K562 (cell line): ENCODE data around the gene INPPL1.

ENCODE experiments used
- CHD2 ChIP-seq: IDR thresholded peaks from 2 replicates; pipeline ENCODE4 v1.6.1; 2011; ENCODE audit warnings: low read depth, low read length
- CHD4 ChIP-seq: fragments of 200-600 bp; sonication (generic); IDR thresholded peaks from 3 replicates; pipeline ENCODE4 v1.6.1; 2012; ENCODE audit warnings: low read depth, mild to moderate bottlenecking, mixed read lengths, low read length, inconsistent platforms; ENCODE audit not compliant: insufficient read depth, insufficient replicate concordance, poor library complexity, severe bottlenecking
- HDAC6 ChIP-seq: IDR thresholded peaks from 2 replicates; pipeline ENCODE4 v1.6.1; 2012; ENCODE audit warnings: low read depth, mild to moderate bottlenecking, control low read depth, inconsistent platforms, low read length, moderate library complexity
- POLR3G ChIP-seq: IDR thresholded peaks from 2 replicates; pipeline ENCODE4 v1.6.1; 2011; ENCODE audit not compliant: insufficient read length, insufficient replicate concordance; ENCODE audit errors: extremely low read depth
- XRCC4 ChIP-seq: IDR thresholded peaks from one replicate; pipeline ENCODE4 v1.6.1; 2011; ENCODE audit not compliant: insufficient read depth, insufficient read length; ENCODE audit errors: extremely low read depth
- ZBTB7A ChIP-seq: IDR thresholded peaks from 2 replicates; pipeline ENCODE4 v1.6.1; 2011; ENCODE audit warnings: low read depth, mild to moderate bottlenecking, low read length, moderate library complexity, borderline replicate concordance; ENCODE audit not compliant: control insufficient read depth
- ZNF12 ChIP-seq: sonication (generic); formaldehyde crosslinking; IDR thresholded peaks from 2 replicates; pipeline ENCODE4 v1.4.0; 2020; ENCODE audit warnings: mild to moderate bottlenecking, missing genetic modification reagents
- ZNF239 ChIP-seq: fragments of 250-450 bp; sonication (Bioruptor Pico); IDR thresholded peaks from 2 replicates; pipeline ENCODE4 v1.4.0; 2020; ENCODE audit warnings: mild to moderate bottlenecking
- ZNF589 ChIP-seq: fragments of 200-800 bp; sonication (Bioruptor generic); IDR thresholded peaks from 2 replicates; pipeline ENCODE4 v1.6.1; 2016; ENCODE audit warnings: low read depth, missing genetic modification characterization, missing compliant biosample characterization

DNA sequence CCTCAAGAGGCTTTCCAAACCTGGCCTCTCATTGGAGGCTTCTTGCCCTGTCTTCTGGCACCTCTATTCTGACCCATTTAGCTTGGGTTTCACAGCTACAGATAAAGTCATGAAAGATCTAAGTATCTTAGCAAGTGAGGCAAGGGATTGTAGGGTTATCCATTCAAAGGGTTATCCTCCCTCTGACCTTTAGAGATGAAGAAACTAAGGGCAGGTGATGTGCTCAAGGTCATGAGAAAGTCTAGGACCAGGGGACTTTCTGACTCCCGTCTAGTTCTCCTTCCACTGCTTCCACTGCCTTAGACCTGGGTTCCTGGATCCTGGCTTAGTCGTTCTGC is 12.2 kb downstream of the INPPL1 start:
- TF ChIP-seq HDAC6 (no peak), CHD4 (no peak), ZNF589 (CRISPR knock-in tag) (no peak), ZNF239 (no peak), CHD2 (no peak), ZBTB7A (no peak), POLR3G (no peak), XRCC4 (no peak), ZNF12 (no peak)
